GM13977 (cell line): Measurements from ENCODE around the gene KIF26B.

Experiments used
- DNase-seq: peaks from one replicate; pipeline ENCODE4 v3.0.0; 2012; ENCODE audit warnings: low spot score
- CTCF ChIP-seq: IDR thresholded peaks from 2 replicates; pipeline ENCODE4 v1.5.1; 2012; ENCODE audit warnings: mild to moderate bottlenecking, control low read depth; ENCODE audit not compliant: insufficient read depth; ENCODE audit errors: extremely low read depth, missing control alignments
- in situ Hi-C: fragments of 300-500 bp; cut with MboI; formaldehyde crosslinking; loops from one replicate; pipeline ENCODE4 v1.12.0; 2022; ENCODE audit warnings: low sequenced_read_pairs, low pct_unique_long_range_greater_than_20kb, mixed read lengths, inconsistent platforms; ENCODE audit not compliant: unreplicated experiment

Gene KIF26B

GRCh38 chr1:245168086-245168485 lies 13.3 kb downstream of the KIF26B start:
- no peak for TF ChIP-seq CTCF
- in situ Hi-C loops, result loop anchor here (25.0 kb wide), 1 partner anchor 1294 kb away; no protein-coding TSS in a partner anchor
- no peak for DNase-seq

- in situ Hi-C loops, result loop anchor here (25.0 kb wide), 1 partner anchor 1293 kb away; no protein-coding TSS in a partner anchor
- no peak for DNase-seq
- TF ChIP-seq CTCF, result no peak
Measured at GRCh38 chr1:245168906-245169305, 14.1 kb downstream of the KIF26B start.

GRCh38 chr1:245169376-245169775 lies 14.6 kb downstream of the KIF26B start:
- in situ Hi-C loops, result loop anchor here (25.0 kb wide), 1 partner anchor 1293 kb away; no protein-coding TSS in a partner anchor
- DNase-seq, result no peak
- no peak for TF ChIP-seq CTCF

GRCh38 chr1:245172026-245172425 lies 17.2 kb downstream of the KIF26B start:
- in situ Hi-C loops, result loop anchor here (25.0 kb wide), 1 partner anchor 1290 kb away; no protein-coding TSS in a partner anchor
- no peak for DNase-seq
- no peak for TF ChIP-seq CTCF

GRCh38 chr1:245172829-245173228 lies 18.0 kb downstream of the KIF26B start:
- no peak for DNase-seq
- in situ Hi-C loops, result loop anchor here (25.0 kb wide), 1 partner anchor 1289 kb away; no protein-coding TSS in a partner anchor
- TF ChIP-seq CTCF, result no peak

- no peak for DNase-seq
- in situ Hi-C loops, result loop anchor here (25.0 kb wide), 1 partner anchor 1289 kb away; no protein-coding TSS in a partner anchor
Measured at GRCh38 chr1:245173446-245174211, 18.8 kb downstream of the KIF26B start.

More at GRCh38 chr1:245173446-245174211, 18.8 kb downstream of the KIF26B start:
- no peak for TF ChIP-seq CTCF
